CD4-positive, alpha-beta T cell (primary cell): ENCODE data around the gene CENPP. TPM values are rescaled to one million over a fixed set of nuclear protein-coding genes. Genes with fewer than 3 reads are reported as not detected.

ENCODE experiments used
- ATAC-seq: fragments of 200-7000 bp; cut with Tn5 transposase; one replicate; pipeline ENCODE4 v1.10.0; 2022; ENCODE audit warnings: mild to moderate bottlenecking; ENCODE audit not compliant: poor library complexity
- CTCF ChIA-PET: fragments of 350-600 bp; sonication (Branson Sonifier 250); formaldehyde crosslinking; loops from one replicate; lab custom pipeline; 2021; ENCODE audit warnings: antibody characterized with exemption, inconsistent platforms; lab: Charles Lee
- POLR2A ChIA-PET: fragments of 350-600 bp; sonication (Branson Sonifier 250); formaldehyde crosslinking; loops from one replicate; lab custom pipeline; 2021; ENCODE audit warnings: antibody characterized with exemption, inconsistent platforms; lab: Charles Lee
- DNase-seq, 14 experiments: peaks; one replicate each; pipeline ENCODE4 v3.0.0-alpha.2; 2013 to 2020; ENCODE audit warnings: mixed read lengths in 2 of 14
- H3K27ac ChIP-seq, 2 donors: one replicate each; pipeline versions ENCODE4 v1.5.1 to v1.7.0; 2013; ENCODE audit warnings: low read length in 2 of 2, low read depth in 1 of 2, mild to moderate bottlenecking in 1 of 2
- H3K27me3 ChIP-seq, 2 experiments: 1 replicate in 1 of 2; 2 replicates in 1 of 2; pipeline versions ENCODE4 v1.6.1 to v1.7.0; 2013; ENCODE audit warnings: low read length in 2 of 2, control low read depth in 1 of 2, mild to moderate bottlenecking in 1 of 2, moderate library complexity in 1 of 2; ENCODE audit not compliant: insufficient read depth in 2 of 2, control insufficient read depth in 1 of 2
- H3K36me3 ChIP-seq: one replicate; pipeline ENCODE4 v1.6.1; 2013; ENCODE audit warnings: low read length, control low read depth; ENCODE audit not compliant: insufficient read depth
- H3K4me1 ChIP-seq: one replicate; pipeline ENCODE4 v1.6.1; 2013; ENCODE audit warnings: low read length, control low read depth; ENCODE audit not compliant: insufficient read depth
- H3K4me3 ChIP-seq: one replicate; pipeline ENCODE4 v1.5.1; 2013; ENCODE audit warnings: mild to moderate bottlenecking, low read length, moderate library complexity
- H3K9me3 ChIP-seq, 2 experiments: 1 replicate in 1 of 2; 2 replicates in 1 of 2; pipeline versions ENCODE4 v1.6.1 to v1.7.0; 2013; ENCODE audit warnings: low read length in 2 of 2, mild to moderate bottlenecking in 2 of 2, control low read depth in 1 of 2, moderate library complexity in 1 of 2; ENCODE audit not compliant: control insufficient read depth in 1 of 2, insufficient read depth in 1 of 2
- H3K27ac Mint-ChIP-seq: one replicate; pipeline ENCODE4 v1.8.0; 2020; ENCODE audit warnings: mixed read lengths
- H3K27me3 Mint-ChIP-seq: one replicate; pipeline ENCODE4 v1.8.0; 2021; ENCODE audit warnings: mixed read lengths
- H3K36me3 Mint-ChIP-seq: one replicate; pipeline ENCODE4 v1.8.0; 2021; ENCODE audit warnings: low read depth, mixed read lengths
- H3K4me1 Mint-ChIP-seq: one replicate; pipeline ENCODE4 v1.8.0; 2021; ENCODE audit warnings: low read depth, mixed read lengths
- H3K4me3 Mint-ChIP-seq: one replicate; pipeline ENCODE4 v1.8.0; 2020; ENCODE audit warnings: mild to moderate bottlenecking, mixed read lengths
- H3K9me3 Mint-ChIP-seq: one replicate; pipeline ENCODE4 v1.8.0; 2020; ENCODE audit warnings: mixed read lengths
- CTCF ChIP-seq: fragments of 200-600 bp; IDR thresholded peaks from one replicate; pipeline ENCODE4 v1.8.0; 2022; ENCODE audit warnings: antibody characterized with exemption, mild to moderate bottlenecking
- intact Hi-C, 2 experiments: fragments of 100-400 bp; cut with DNase I in 1 of 2; cut with micrococcal nuclease in 1 of 2; formaldehyde crosslinking; loops; one replicate each; pipeline versions ENCODE4 v1.15.1 to v1.9.0; 2023 to 2025; cut with DNase I, micrococcal nuclease
- total RNA-seq, 174 experiments: library from RNA in 2 of 174; stranded (reverse) in 2 of 174; gene quantifications; one replicate each; pipeline ENCODE4 v1.2.3 and lab custom pipeline; 2021 to 2026

The CENPP gene
- total RNA-seq, 2 experiments from 2014 or later = 4.8 TPM

GRCh38 chr9:92608909-92609445 is 283.2 kb downstream of the CENPP start:
- H3K4me3 Mint-ChIP-seq = no peak overlapping the region
- intact Hi-C loops = no loop called here
- Histone ChIP-seq H3K4me1 (no peaks in the 10 kb centered on the region), H3K9me3 (peaks cover 0 to 9% of the 10 kb centered on the region in 2 experiments), H3K4me3 (no peak overlapping the region), H3K27ac (no peak overlapping the region), H3K36me3 (peaks cover 21% of the 10 kb centered on the region), H3K27me3 (no peaks in the 10 kb centered on the region)
- ATAC-seq (no peak), DNase-seq (no peak)
- CTCF ChIA-PET = no interaction called here
- H3K27me3 Mint-ChIP-seq = no peaks in the 10 kb centered on the region
- no peaks in the 10 kb centered on the region for H3K4me1 Mint-ChIP-seq
- no peak overlapping the region for H3K27ac Mint-ChIP-seq
- no peaks in the 10 kb centered on the region for H3K9me3 Mint-ChIP-seq
- peaks cover 20% of the 10 kb centered on the region for H3K36me3 Mint-ChIP-seq
- TF ChIP-seq CTCF = no peak
- POLR2A ChIA-PET = no interaction called here

- CTCF ChIA-PET = no interaction called here
- DNase-seq (no peak), ATAC-seq (no peak)
- Histone ChIP-seq H3K4me1 (no peaks in the 10 kb centered on the region), H3K36me3 (peaks cover 37% of the 10 kb centered on the region), H3K4me3 (no peak overlapping the region), H3K27ac (no peak overlapping the region), H3K9me3 (no peaks in the 10 kb centered on the region), H3K27me3 (no peaks in the 10 kb centered on the region)
- H3K4me1 Mint-ChIP-seq = no peaks in the 10 kb centered on the region
- POLR2A ChIA-PET = no interaction called here
- H3K36me3 Mint-ChIP-seq = peaks cover 37% of the 10 kb centered on the region
- no peaks in the 10 kb centered on the region for H3K27me3 Mint-ChIP-seq
- no peak overlapping the region for H3K4me3 Mint-ChIP-seq
- no peak overlapping the region for H3K27ac Mint-ChIP-seq
- intact Hi-C loops = no loop called here
- no peaks in the 10 kb centered on the region for H3K9me3 Mint-ChIP-seq
- no peak for TF ChIP-seq CTCF
Observed at GRCh38 chr9:92610470-92611420, 285.0 kb downstream of the CENPP start.

GRCh38 chr9:92611621-92612285 is 286.0 kb downstream of the CENPP start:
- Mint-ChIP-seq H3K4me3 (no peak overlapping the region), H3K9me3 (no peaks in the 10 kb centered on the region), H3K27ac (no peak overlapping the region), H3K27me3 (no peaks in the 10 kb centered on the region), H3K4me1 (no peaks in the 10 kb centered on the region), H3K36me3 (peaks cover 47% of the 10 kb centered on the region)
- ATAC-seq = no peak
- H3K9me3 ChIP-seq = no peaks in the 10 kb centered on the region
- H3K27me3 ChIP-seq = no peaks in the 10 kb centered on the region
- H3K36me3 ChIP-seq = peaks cover 44% of the 10 kb centered on the region
- DNase-seq = no peak
- CTCF ChIA-PET = no interaction called here
- H3K4me1 ChIP-seq = no peaks in the 10 kb centered on the region
- H3K27ac ChIP-seq = no peak overlapping the region
- no peak for TF ChIP-seq CTCF
- POLR2A ChIA-PET = no interaction called here
- H3K4me3 ChIP-seq = no peak overlapping the region
- intact Hi-C loops = no loop called here
